PC-9 (cell line): ENCODE results near the gene VEPH1.

Source experiments
- CTCF ChIP-seq: fragments of 200-600 bp; sonication (generic); conservative IDR thresholded peaks from 2 replicates; pipeline ENCODE4 v1.6.1; 2017; ENCODE audit warnings: mixed run types, antibody characterized with exemption, mild to moderate bottlenecking, moderate library complexity
- EZH2 ChIP-seq: fragments of 200-600 bp; sonication (generic); IDR thresholded peaks from 2 replicates; pipeline ENCODE4 v1.8.0; 2017; ENCODE audit warnings: antibody characterized with exemption, low read depth

GRCh38 chr3:157369727-157370421 lies 133.3 kb downstream of the VEPH1 start:
- no peak for TF ChIP-seq CTCF
- TF ChIP-seq EZH2 = no peak
